OCI-LY3 (cell line): ENCODE measurements around the gene TRIM54.
A peak's percentile ranks its signal among the peaks of the same experiment; 100 is the strongest.

ENCODE experiments used
- H2AFZ ChIP-seq: fragments of 200-600, 300-600 bp; shearing (Covaris generic); 2 replicates; pipeline ENCODE4 v1.6.0; 2014; ENCODE audit warnings: antibody characterized with exemption, low read depth, low read length
- H3K27ac ChIP-seq: fragments of 200-600, 300-600 bp; sonication (generic); 2 replicates; pipeline ENCODE4 v1.5.1; 2014; ENCODE audit warnings: mild to moderate bottlenecking, low read length, moderate library complexity, mixed read lengths
- H3K27me3 ChIP-seq: fragments of 200-600, 300-600 bp; sonication (generic); 2 replicates; pipeline ENCODE4 v1.6.1; 2014; ENCODE audit warnings: low read depth, low read length, mixed read lengths
- H3K36me3 ChIP-seq: fragments of 200-600, 300-600 bp; sonication (generic); replicated peaks from 2 replicates; pipeline ENCODE3; 2014; ENCODE audit warnings: low read depth, low read length, mixed read lengths
- H3K4me1 ChIP-seq: fragments of 300-600, 200-600 bp; sonication (generic); 2 replicates; pipeline ENCODE4 v1.6.1; 2014; ENCODE audit warnings: low read length, mixed read lengths
- H3K4me2 ChIP-seq: fragments of 200-600, 300-600 bp; sonication (generic); 2 replicates; pipeline ENCODE4 v1.6.1; 2014; ENCODE audit warnings: low read length, mixed read lengths
- H3K4me3 ChIP-seq: fragments of 300-600, 200-600 bp; sonication (generic); 2 replicates; pipeline ENCODE4 v1.5.1; 2014; ENCODE audit warnings: antibody characterized with exemption, mild to moderate bottlenecking, low read length, moderate library complexity
- H3K79me2 ChIP-seq: fragments of 300-600, 200-600 bp; shearing (Covaris generic); 2 replicates; pipeline ENCODE4 v1.6.1; 2014; ENCODE audit warnings: mild to moderate bottlenecking, low read length, mixed read lengths
- H3K9ac ChIP-seq: fragments of 300-600, 200-600 bp; shearing (Covaris generic); 2 replicates; pipeline ENCODE4 v1.6.0; 2014; ENCODE audit warnings: mild to moderate bottlenecking, low read length, moderate library complexity
- H3K9me3 ChIP-seq: fragments of 200-600, 300-600 bp; shearing (Covaris generic); 2 replicates; pipeline ENCODE4 v1.6.1; 2014; ENCODE audit warnings: low read length, mixed read lengths; ENCODE audit not compliant: insufficient read depth
- H4K20me1 ChIP-seq: fragments of 200-600, 300-600 bp; sonication (generic); 2 replicates; pipeline ENCODE4 v1.6.1; 2016; ENCODE audit warnings: low read length, mixed read lengths; ENCODE audit not compliant: insufficient read depth
- EZH2phosphoT487 ChIP-seq: fragments of 200-600 bp; shearing (Covaris generic); IDR thresholded peaks from 2 replicates; pipeline ENCODE4 v1.6.1; 2018; ENCODE audit warnings: antibody characterized with exemption, mixed run types, low read depth
- TF ChIP-seq, protein P1 (sequence below): fragments of 200-600, 300-600 bp; sonication (generic); IDR thresholded peaks from 2 replicates; pipeline ENCODE4 v1.5.1; 2014; ENCODE audit warnings: antibody characterized with exemption, low read length, low read depth

TRIM54 gene

DNA sequence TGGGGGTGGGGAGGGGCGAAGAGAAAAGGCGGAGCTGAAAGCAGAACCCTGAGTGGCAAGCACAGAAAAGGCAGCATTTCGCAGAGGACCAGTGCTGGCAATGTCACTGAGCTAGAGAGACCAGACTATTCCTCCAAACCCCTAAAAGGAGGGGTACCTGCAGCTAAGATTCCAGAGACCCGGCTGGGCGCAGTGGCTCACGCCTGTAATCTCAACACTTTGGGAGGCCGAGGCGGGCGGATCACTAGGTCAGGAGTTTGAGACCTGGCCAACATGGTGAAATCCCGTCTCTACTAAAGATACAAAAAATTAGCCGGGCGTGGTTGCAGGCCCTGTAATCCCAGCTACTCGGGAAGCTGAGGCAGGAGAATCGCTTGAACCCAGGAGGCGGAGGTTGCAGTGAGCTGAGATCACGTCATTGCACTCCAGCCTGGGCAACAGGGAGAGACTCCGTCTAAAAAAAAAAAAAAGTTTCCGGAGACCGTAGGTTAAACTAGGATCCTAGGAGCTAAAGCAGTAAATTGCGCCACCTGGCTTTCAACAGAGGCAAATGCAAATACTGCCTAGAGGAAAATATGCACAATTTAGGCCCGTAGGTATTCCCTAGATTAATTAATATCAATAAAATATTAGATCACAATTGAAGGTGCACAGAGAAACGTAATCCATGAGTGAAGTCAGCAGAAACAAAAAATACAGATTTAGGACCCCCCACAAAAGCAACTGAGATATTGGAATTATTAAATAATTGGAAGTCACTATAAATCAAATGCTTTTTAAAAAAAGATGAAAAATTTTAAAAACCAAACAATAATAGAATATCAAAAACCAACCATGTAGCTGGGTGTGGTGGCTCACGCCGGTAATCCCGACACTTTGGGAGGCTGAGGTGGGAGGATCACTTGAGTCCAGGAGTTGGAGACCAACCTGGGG is 21.1 kb downstream of the TRIM54 start:
- H3K4me1 ChIP-seq = peaks cover 4% of the 10 kb centered on the region
- H4K20me1 ChIP-seq = no peaks in the 10 kb centered on the region
- TF ChIP-seq, protein P1, sequence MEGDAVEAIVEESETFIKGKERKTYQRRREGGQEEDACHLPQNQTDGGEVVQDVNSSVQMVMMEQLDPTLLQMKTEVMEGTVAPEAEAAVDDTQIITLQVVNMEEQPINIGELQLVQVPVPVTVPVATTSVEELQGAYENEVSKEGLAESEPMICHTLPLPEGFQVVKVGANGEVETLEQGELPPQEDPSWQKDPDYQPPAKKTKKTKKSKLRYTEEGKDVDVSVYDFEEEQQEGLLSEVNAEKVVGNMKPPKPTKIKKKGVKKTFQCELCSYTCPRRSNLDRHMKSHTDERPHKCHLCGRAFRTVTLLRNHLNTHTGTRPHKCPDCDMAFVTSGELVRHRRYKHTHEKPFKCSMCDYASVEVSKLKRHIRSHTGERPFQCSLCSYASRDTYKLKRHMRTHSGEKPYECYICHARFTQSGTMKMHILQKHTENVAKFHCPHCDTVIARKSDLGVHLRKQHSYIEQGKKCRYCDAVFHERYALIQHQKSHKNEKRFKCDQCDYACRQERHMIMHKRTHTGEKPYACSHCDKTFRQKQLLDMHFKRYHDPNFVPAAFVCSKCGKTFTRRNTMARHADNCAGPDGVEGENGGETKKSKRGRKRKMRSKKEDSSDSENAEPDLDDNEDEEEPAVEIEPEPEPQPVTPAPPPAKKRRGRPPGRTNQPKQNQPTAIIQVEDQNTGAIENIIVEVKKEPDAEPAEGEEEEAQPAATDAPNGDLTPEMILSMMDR = peak; percentile 78
- no peak for TF ChIP-seq EZH2phosphoT487
- H3K9ac ChIP-seq = peak overlapping the region; percentile 70
- no peaks in the 10 kb centered on the region for H3K27me3 ChIP-seq
- H3K4me2 ChIP-seq = peak overlapping the region; percentile 94
- H3K27ac ChIP-seq = peak overlapping the region; percentile 10; the same call in 1 of the 2 replicates
- no peaks in the 10 kb centered on the region for H3K36me3 ChIP-seq
- H2AFZ ChIP-seq = peak overlapping the region; percentile 100
- peak overlapping the region; percentile 91 for H3K4me3 ChIP-seq
- no peaks in the 10 kb centered on the region for H3K79me2 ChIP-seq
- H3K9me3 ChIP-seq = no peaks in the 10 kb centered on the region

- H3K4me1 ChIP-seq = peaks cover 4% of the 10 kb centered on the region
- TF ChIP-seq, protein P1 = no peak
- no peak for TF ChIP-seq EZH2phosphoT487
- no peaks in the 10 kb centered on the region for H3K9me3 ChIP-seq
- no peaks in the 10 kb centered on the region for H3K79me2 ChIP-seq
- H4K20me1 ChIP-seq = no peaks in the 10 kb centered on the region
- no peaks in the 10 kb centered on the region for H3K36me3 ChIP-seq
- no peaks in the 10 kb centered on the region for H3K27me3 ChIP-seq
- no peak overlapping the region for H2AFZ ChIP-seq
- no peak overlapping the region for H3K4me2 ChIP-seq
- H3K27ac ChIP-seq = no peak overlapping the region
- no peak overlapping the region for H3K4me3 ChIP-seq
- H3K9ac ChIP-seq = no peak overlapping the region
Measured at GRCh38 chr2:27304488-27305240, 22.4 kb downstream of the TRIM54 start.

DNA sequence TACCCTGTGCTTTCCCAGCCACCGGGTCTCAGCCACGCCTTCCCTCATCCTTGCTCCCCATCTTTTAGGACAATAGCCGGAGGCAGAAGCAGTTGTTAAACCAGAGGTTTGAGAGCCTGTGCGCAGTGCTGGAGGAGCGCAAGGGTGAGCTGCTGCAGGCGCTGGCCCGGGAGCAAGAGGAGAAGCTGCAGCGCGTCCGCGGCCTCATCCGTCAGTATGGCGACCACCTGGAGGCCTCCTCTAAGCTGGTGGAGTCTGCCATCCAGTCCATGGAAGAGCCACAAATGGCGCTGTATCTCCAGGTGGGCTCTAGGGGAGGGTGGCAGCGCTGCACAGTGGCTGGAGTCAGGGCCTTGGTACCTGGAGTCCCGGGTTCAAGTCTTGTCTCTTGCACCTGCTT is 23.3 kb downstream of the TRIM54 start:
- Histone ChIP-seq H3K36me3 (no peaks in the 10 kb centered on the region), H3K79me2 (no peaks in the 10 kb centered on the region), H3K4me3 (no peak overlapping the region), H4K20me1 (no peaks in the 10 kb centered on the region), H3K27me3 (no peaks in the 10 kb centered on the region), H2AFZ (no peak overlapping the region), H3K9ac (no peak overlapping the region), H3K27ac (no peak overlapping the region), H3K9me3 (no peaks in the 10 kb centered on the region), H3K4me2 (no peak overlapping the region), H3K4me1 (peaks cover 4% of the 10 kb centered on the region)
- TF ChIP-seq, protein P1 = no peak
- TF ChIP-seq EZH2phosphoT487 = no peak

GRCh38 chr2:27306136-27306535 is 23.9 kb downstream of the TRIM54 start:
- no peak overlapping the region for H3K27ac ChIP-seq
- H3K27me3 ChIP-seq = no peaks in the 10 kb centered on the region
- no peak overlapping the region for H3K4me3 ChIP-seq
- H2AFZ ChIP-seq = no peak overlapping the region
- no peak overlapping the region for H3K4me2 ChIP-seq
- H3K9me3 ChIP-seq = no peaks in the 10 kb centered on the region
- H3K79me2 ChIP-seq = no peaks in the 10 kb centered on the region
- no peak overlapping the region for H3K9ac ChIP-seq
- TF ChIP-seq, protein P1 = no peak
- no peak for TF ChIP-seq EZH2phosphoT487
- no peaks in the 10 kb centered on the region for H4K20me1 ChIP-seq
- peaks cover 4% of the 10 kb centered on the region for H3K4me1 ChIP-seq
- H3K36me3 ChIP-seq = no peaks in the 10 kb centered on the region
